AG10803 (cell line): ENCODE measurements around the gene ZSWIM4.

ENCODE experiments used
- DNase-seq: peaks from one replicate; pipeline ENCODE4 v3.0.0; 2010; ENCODE audit warnings: low read depth
- H3K4me3 ChIP-seq: 2 replicates; pipeline ENCODE4 v1.5.1; 2011; ENCODE audit warnings: mild to moderate bottlenecking, low read length, control low read depth
- TF ChIP-seq, protein P1 (sequence below): conservative IDR thresholded peaks from 2 replicates; pipeline ENCODE4 v1.5.1; 2011; ENCODE audit warnings: mild to moderate bottlenecking, low read length, control low read depth, inconsistent platforms

ZSWIM4 gene

GRCh38 chr19:13873834-13874515 lies 78.7 kb downstream of the ZSWIM4 start:
- H3K4me3 ChIP-seq = no peak overlapping the region
- TF ChIP-seq, protein P1, sequence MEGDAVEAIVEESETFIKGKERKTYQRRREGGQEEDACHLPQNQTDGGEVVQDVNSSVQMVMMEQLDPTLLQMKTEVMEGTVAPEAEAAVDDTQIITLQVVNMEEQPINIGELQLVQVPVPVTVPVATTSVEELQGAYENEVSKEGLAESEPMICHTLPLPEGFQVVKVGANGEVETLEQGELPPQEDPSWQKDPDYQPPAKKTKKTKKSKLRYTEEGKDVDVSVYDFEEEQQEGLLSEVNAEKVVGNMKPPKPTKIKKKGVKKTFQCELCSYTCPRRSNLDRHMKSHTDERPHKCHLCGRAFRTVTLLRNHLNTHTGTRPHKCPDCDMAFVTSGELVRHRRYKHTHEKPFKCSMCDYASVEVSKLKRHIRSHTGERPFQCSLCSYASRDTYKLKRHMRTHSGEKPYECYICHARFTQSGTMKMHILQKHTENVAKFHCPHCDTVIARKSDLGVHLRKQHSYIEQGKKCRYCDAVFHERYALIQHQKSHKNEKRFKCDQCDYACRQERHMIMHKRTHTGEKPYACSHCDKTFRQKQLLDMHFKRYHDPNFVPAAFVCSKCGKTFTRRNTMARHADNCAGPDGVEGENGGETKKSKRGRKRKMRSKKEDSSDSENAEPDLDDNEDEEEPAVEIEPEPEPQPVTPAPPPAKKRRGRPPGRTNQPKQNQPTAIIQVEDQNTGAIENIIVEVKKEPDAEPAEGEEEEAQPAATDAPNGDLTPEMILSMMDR = no peak
- DNase-seq = no peak

DNA sequence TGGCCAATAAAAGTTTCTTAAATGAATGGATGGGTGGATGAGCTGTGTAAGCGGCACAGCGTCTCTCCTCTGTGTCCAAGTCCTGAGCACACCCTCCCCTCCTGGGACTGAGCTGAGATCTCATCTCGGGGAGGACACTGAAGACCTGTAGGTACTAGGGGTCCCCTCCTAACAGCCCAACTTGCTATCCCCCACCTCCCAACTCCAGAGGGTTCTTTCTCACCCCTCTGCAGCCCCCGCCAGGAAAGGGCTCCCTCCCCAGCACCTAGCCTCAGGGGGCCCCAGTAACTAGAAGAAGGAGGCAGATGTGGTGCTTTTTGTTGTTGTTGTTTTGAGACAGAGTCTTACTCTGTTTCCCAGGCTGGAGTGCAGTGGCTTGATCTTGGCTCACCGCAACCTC lies 80.6 kb downstream of the ZSWIM4 start:
- no peak overlapping the region for H3K4me3 ChIP-seq

DNA sequence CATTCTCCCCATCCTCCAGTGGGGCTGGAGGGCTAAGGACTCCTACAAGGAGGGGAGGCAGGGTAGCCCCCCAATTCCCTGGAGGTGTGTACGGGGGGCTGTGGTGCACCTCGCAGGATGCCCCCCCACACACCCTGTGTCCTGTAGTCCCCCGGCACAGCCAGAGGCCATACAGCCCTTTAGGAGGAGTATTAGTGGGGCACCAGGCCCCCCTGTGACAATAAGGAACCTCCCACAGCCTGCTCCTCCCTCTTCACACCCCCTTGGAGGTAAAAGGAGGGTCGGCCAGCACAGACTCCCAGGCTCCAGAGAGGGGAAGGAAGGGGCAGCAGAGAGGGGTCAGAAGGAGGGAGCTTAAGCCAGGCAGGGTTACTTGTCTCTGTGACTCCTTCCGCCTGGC lies 81.6 kb downstream of the ZSWIM4 start, which contains the start of gene NANOS3:
Gene NANOS3 (plus strand): TSS at position 301 of the 400 bp plus-strand sequence. CDS start 115 bp downstream, outside the sequence.
- no peak within 1 kb of the TSS for H3K4me3 ChIP-seq
- TF ChIP-seq, protein P1 = no peak
- DNase-seq = no peak

More for the DNA sequence above, 80.6 kb downstream of the ZSWIM4 start:
- TF ChIP-seq, protein P1 = no peak
- no peak for DNase-seq

- DNase-seq = no peak
- H3K4me3 ChIP-seq = no peak overlapping the region
- TF ChIP-seq, protein P1 = no peak
Measured at GRCh38 chr19:13877303-13877702, 82.1 kb downstream of the ZSWIM4 start.

DNA sequence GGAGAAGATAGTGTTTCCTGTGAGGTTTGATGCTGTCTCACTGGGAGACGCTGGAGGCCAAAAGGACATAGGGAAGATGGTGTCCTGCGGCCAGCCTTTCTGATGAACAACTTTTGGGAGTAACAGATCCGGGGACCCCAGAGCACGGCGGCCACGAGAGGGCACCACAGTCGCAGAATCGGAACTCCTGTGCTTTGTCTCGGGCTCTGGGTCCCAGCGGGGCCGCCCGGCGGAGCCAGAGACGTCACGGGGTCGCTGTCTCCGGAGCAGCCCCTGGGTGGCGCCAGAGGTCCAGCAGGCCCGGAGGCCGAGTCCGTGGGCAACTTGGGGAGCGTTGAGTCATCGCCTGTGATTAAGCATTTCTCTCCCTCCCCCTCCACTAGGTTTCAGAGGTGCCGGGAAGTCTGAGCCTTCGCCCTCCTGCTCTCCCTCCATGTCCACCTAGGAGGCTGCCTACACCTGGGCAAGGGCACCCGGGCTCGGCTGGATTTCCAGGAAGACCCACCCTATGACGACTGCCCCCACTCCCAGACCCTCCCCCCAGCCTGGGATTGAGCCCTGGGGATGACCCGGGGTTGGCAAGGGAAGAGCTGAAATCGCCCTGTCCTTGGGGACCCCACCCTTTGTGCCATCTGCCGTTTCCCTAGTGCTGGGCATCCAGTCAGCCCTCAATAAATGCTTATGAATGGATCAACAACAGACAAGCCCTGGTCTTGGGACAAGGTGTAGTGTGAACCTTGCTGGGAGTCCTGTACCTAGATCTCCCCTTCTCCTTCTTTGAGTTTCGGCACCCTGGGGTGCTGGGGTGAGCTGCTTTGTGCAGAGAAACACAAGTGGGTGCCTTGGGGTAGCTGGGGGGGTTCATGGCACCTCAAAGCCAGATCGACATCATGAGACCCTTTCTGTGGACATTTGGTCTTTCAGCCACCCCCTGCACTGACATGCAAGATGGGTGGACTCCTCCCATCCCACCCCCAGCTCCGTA lies 85.1 kb downstream of the ZSWIM4 start:
- peak overlapping the region; percentile 34 for H3K4me3 ChIP-seq
- TF ChIP-seq, protein P1 = peak; percentile 94
- DNase-seq = peak; percentile 92

DNA sequence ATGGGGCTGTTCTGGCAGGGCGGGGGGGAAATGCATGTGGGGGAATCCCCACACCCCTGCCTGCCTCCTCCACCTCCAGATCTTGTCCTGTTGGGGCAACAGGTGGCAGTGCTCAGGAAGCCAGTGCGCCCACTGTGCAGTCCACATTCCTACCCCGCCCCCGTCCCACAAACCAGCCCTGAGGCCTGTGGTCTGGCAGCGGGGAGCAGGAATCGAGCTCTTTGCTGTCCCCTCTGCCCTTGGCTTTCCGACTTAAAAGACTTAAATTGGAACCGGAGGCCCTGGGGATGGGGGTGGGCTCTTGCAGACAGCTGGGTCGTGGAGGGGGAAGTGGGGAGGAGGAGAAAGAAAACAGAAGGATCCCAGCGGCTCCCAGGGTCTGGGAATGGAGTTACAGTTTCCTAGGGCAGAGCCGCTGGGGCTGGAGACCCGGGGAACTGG lies 86.0 kb downstream of the ZSWIM4 start:
- TF ChIP-seq, protein P1 = no peak
- no peak overlapping the region for H3K4me3 ChIP-seq
- DNase-seq = no peak
